HG02981 (cell line): ENCODE results near the gene FANCI.
A peak's percentile ranks its signal among the peaks of the same experiment; 100 is the strongest.

ENCODE experiments used
- ATAC-seq: cut with Tn5 transposase; IDR thresholded peaks from one replicate; pipeline ENCODE4 v1.9.1; 2021; ENCODE audit warnings: mild to moderate bottlenecking, moderate library complexity; ENCODE audit not compliant: unreplicated experiment

FANCI gene

DNA sequence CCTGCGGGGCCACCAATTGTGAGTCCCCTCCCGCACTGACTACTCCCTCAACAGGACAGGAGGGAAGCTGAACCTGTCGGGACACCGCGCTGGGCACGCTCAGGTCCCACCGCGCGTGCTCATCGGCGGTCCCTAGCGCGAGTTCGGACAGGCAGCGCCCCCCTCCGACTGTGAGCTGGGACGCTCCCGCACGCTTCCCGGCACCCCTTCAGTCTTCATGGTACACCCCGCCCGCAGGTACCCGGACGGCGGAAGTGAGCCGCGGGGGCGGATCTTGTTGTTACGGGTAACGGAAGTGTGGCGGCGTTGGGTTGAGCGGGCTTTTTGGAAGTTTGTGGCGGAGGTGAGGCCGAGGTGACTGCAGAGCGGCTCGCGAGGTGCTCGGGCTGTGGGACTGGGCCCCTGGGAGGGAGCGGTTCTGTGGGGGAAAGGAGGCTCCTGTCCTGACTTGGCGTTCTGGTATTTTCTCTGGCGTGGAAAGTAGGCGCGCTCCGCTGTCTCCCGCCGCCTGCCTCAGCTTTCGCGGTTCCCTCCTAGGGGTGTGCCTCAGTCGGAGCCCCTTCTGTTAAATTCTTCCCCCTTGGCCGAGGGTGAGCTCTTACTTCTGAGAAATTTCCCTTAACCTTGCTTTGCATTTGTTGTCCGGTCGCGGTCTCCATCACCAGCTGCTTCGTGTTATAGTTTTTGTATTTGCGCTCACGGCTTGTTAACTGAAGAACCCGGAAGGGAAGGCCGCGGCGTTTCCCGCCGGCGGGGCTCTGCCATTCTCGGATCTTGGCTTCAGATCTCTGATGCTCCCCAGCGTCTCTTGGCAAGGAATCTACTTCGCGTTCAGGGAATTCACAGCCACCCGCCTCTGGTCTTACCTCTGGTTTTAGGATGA lies at the start of gene FANCI:
TSS of gene FANCI (plus strand) at position 289 of the 883 bp plus-strand sequence. CDS start 3,669 bp downstream, outside the sequence.
- ATAC-seq, result peak; percentile 91

DNA sequence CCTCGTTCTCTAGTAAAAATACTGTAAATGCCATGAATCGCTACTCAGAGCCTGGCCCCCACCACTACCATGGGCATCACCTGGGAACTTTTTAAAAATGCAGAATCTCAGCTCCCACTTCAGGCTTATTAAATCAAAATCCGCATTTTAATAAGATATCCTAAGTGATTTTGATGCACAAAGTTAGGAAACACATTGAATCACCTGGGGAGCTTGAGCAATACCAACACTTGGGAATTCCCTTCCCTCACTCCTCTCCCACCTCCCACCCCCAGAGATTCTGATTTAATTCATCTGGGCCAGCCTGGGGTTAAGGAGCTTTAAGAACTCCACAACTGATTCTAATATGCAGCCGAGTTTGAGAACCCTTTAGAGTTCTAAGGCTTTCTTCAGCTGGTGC lies 49.2 kb upstream of the FANCI start:
- ATAC-seq, result no peak

DNA sequence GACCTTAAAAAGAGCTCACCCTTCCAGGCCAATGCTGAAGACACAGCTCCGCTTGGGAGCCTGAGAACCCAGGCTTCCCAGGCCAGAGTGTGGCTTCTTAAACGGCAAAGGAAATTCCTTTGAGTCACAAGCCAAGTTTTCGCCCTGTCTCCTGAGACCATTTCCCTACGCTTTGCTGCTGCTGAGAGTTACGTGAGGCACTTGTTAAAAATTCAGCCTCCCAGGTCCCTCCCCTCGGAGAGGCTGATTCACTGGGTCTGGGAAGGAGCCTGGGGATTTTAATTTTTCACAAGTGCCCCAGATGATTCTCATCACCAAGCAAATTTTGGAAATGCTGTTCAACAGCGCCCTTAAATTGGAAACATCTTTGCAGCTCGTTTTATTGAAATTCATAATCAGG lies 47.9 kb upstream of the FANCI start:
- no peak for ATAC-seq

DNA sequence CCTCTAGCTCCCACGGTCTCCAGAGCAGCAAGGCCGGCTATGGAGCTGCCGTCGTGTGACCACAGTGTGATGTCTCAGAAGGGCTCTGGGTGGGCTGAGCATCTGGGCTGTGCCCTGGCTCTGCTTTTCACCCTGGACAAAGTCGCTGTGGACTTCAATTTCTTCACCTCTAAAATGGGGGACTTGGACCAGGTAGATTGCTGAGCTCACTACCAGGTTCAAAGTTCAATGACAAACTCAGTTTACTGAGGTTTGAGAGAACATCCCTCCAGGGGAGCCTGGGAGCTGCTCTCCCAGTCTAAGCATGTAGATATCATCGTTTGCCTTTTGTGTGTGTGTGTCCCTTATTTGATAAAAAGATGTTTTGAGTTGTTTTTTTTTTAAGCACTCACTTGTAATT lies 47.5 kb upstream of the FANCI start:
- ATAC-seq, result no peak

DNA sequence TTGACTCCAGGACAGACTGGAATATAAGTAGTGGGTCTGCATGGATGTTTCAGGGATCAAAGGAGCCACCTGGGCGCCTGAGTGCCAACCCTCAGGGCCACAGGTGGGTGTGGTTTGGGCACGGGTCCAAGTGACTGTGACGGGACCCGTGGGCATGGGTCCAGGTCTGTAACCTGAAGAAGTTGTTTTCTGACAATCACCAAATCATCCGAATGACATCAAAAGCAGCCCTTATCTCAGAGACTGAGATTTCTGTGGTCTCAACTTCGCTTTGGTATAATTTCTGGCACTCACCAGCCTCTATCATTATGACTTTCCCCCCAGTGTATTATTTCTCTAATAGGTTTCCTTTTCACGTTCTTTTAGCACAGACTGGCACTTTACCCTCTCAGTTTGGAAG lies 46.8 kb upstream of the FANCI start:
- ATAC-seq, result no peak

DNA sequence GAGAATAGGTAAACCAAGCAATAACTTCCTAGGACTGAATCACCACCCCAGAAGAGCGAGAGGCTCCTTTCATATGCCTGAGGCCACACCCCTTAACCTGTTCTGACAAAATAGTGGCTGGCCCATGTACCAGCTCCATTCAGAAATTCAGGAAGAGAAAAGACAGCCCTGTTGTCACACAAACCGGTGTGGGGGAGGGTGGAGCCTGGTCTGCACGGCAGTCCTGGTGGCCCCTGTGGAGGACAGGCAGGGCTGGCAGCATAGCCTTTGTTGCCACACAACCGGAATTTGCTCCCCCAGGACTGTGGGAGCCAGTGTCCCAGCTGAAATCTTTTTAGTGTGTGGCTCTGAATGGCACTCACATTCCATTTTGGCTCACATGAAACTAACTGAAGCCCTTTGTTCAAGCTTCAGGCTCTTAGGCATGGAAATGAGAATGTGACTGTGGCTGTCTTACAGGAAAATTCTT lies 46.2 kb upstream of the FANCI start:
- ATAC-seq, result no peak

DNA sequence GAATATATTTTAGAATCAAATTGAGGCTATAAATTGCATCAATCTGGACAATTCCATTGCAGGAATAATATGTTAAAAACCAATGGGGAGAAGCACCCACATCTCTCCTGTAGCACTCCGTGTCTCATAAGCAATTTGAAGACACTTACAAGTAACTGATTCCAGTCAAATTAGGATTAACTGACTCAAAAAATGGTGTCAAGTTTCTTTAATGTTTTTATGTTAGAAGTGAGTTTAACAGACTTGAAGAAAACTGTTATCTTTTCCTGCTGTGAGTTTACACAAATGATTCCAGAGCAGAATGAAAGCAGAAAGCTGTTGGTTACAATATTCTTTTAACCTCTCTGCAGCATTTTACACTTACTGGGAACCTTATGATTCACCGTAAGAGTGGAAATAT lies 45.6 kb upstream of the FANCI start:
- no peak for ATAC-seq

DNA sequence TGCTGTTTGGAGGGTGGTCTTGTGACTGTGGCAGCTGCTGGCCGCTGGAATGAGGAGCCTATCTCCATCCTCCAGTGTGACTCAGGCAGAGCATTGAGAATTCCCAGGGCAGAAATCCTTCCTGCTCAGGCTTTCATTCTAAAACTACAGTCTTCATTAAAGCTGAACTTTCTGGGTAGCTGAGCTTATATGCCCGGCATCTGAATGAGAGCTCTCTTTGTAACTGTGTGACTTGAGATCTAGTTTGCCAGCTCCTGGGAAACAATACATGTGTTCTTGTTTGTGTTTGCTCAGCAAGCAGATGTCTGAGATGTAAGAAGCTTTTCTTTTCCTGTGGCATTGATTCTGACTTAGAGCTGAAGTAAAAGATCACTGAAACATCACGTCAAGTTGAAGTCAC lies 44.8 kb upstream of the FANCI start:
- ATAC-seq, result no peak

DNA sequence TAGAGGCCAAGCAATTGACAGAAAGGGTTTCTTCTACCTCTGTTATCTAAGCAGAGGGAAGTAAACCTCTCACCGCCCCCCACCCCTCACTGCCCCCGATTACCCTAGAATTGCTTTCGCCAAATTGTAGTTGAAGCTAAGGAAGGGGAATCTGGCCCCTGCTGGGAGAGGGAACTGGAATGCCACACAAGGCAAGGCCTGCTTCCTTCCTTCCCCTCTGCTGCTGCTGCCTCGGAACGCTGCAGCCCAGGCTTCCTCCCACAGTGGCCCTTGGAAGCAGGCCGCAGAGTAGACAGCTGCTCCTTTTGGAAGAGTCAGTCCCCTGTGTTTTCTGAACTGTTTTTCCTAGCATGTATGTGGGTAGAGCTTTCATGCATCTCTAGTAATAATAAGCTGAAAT lies 44.0 kb upstream of the FANCI start:
- ATAC-seq, result no peak

DNA sequence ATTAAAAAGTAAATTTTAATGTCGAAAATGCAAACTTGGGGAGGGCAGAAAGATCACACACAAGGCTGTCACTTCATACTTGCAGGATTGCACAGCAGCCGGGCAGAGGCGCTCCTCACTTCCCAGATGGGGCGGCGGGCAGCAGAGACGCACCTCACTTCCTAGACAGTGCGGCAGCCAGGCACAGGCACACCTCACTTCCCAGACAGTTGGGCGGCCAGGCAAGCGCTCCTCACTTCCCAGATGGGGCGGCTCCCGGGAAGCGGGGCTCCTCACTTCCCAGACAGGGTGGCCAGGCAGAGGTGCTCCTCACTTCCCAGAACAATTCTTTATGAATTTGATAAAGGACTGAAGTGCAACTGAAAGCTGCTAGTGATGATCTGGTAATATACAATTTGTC lies 43.6 kb upstream of the FANCI start:
- no peak for ATAC-seq

DNA sequence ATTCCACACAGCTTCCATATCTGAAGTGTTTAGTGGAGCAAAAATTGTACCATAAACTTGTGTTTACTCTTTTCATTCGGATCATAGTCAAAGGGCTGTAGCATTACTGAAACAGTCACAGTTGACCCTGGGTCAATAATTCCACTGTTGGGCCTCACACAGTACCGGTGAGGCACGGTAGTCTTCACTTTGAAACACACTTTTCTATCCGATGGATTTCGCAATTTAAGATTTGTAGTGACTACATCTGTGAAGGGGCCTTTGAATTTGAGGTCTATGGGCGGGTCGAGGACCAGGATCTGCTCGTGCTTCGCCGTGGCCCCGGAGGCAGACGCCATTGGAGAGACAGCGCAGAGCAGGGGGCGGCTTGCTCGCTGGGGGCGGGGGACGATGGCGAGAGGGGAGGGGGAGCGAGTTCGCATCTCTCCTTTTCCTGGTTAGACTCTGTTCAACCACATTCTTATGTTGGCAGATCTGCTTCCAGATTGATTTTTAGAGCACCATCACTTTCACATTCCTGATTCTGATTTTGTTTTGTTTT lies 42.2 kb upstream of the FANCI start:
- ATAC-seq, result no peak

DNA sequence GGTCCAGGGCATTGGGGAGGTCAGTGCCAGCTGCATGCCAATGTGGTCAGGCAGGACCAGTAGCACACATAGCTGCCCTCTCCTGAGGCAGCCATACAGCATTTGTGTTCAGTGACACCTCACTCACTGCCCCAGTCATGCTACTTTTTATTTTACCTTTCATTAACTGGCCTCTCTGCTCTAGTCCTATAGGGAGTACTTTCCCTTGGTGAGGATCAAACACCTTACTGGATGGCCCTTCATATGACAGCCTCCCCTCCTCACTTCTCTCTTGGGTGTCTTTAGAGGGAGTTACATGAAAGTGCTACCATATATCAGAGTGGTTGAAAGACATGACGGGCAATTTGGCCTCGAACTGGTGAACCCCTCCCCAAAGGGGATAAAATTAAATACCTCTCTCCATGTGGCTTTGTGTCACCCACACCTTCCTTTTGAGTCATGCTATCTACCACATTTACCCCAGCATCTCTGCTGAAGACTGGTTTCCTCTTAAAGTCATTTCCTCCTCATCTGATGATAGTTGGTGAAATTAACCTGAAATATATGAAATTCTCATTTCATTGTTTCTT lies 40.0 kb upstream of the FANCI start:
- no peak for ATAC-seq

DNA sequence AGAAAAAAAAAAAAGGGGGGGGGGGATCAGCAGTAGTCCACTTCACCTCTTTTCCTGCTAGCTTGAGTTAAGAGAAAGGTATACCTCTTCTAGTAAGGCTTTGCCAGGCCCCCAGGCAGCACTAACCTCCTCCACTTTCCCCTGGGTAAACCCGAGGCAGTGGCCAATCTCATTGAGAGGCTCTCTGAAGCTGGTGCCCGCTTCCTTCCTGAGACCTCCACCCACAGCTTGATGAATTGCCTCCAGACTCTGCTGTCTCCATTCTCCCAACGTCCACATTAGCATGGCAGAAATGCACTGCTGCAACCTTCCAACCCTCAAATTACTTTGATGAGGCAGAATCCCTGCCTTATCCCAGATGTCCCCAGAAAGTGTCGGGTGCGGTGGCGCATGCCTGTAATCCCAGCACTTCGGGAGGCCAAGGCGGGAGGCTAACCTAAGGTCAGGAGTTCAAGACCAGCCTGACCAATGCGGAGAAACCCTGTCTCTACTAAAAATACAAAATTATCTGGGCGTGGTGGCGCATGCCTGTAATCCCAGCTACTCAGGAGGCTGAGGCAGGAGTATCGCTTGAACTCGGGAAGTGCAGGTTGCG lies 37.7 kb upstream of the FANCI start:
- ATAC-seq, result no peak

DNA sequence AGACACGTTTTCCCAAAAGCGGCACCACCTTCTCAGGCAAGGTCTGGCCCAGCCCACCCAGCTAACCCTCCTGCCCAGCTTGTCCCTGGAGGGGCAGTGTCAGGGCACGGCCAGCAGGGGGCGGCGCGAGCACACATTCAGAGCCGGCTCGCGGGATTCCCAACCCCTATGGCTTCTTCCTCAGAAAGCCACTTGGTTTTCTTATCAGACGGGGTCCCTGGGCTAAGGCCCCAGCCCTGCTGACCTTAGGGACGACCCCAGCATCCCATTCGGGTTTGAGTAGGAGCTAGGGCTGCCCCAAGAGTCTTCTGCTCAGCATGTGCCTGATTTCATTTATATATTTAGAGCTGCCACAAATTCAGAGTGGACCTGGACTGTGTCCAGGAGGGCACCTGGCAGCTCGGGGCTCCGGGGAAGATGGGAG lies 36.9 kb upstream of the FANCI start:
- ATAC-seq, result peak; percentile 81

DNA sequence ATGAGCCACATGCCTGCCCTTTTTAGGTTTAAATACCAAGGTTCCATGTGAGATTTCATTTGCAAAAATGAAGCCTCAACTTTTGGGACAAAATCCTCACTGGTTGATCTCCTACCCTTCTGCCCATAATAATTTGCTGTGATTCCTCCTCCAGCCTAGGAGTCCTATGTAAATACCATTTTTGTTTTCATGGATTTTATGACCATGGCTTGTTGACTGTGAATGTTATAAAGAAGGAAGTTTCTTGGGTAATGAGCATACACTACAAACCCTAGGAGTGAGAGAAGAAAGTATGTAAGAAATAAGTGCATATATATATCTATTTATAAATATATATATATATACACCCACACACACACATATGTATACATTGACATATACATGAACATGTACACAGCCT lies 35.5 kb upstream of the FANCI start:
- ATAC-seq, result no peak

DNA sequence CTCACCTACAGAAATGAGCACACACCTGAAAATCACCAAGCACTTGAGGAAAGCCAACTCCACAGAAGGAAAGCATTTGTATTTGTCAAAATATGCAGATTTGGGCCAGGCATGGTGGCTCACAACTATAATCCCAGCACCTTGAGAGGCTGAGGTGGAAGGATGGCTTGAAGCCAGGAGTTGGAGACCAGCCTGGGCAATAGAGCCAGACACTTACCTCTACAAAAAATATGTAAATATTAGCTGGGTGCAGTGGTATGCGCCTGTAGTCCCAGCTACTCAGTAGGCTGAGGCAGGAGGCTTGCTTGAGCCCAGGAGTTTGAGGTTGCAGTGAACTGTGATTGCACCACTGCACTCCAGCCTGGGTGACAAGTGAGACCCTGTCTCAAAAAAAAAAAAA lies 34.7 kb upstream of the FANCI start:
- no peak for ATAC-seq

DNA sequence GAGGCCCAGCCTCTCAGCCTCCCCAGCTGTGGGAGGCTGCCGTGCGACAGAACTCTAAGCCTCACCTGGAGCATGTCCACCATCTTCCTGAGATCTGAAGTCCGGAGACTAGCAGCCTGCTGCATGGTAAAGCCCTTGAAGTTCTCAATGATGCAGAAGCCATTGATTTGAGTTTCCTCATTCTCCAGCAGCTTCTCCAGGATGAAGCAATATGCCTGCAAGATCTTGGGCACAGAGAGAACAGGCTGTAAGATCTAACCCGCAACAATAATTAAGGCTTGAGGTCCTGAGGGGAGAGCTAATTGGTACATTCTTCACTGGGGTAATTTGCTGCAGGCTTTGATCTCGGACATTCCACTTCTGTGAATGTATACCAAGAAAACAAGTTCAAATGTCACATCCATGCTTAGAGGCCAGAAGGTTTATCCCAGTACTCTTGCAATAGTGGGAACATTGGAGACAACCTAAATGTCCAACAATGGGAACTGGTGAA lies 32.1 kb upstream of the FANCI start:
- ATAC-seq, result no peak

DNA sequence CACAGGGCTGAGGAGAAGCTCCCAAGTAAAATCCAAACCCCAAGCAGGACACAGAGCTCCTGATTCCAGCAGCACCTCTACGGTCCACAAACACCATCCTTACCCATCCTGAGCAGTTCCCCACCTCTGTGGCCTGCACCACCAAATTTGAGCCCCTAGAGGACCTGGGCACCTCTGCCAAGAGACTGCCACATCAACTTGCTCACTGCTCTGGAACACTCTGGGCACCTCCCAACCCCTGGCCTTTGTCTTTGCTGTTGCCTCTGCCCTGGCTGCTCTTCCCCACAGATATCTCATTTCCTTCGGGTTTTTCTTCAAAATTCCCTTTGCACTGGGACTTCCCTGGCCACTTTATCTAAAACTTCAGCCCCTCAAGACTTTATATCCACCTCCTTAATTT lies 28.2 kb upstream of the FANCI start:
- ATAC-seq, result no peak

DNA sequence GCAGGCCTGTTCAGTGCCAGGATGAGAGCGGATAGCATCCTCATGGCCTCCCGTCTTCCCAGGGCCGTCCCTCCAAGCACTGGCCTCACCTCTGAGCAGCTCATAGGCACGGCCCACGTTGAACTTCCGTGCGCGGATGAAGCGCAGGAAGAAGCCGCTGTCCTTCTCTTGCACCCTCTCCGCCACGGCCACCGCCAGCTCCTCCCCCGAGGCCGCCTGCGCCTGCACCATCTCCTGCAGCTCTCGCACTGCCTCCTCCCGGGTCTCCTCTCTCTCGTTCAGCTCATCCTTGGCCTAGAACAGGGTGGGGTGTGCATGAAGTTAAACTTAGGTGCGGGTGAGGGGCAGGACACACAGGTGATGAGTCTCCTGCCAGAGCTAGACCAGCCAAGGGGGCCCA lies 26.7 kb upstream of the FANCI start:
- no peak for ATAC-seq

DNA sequence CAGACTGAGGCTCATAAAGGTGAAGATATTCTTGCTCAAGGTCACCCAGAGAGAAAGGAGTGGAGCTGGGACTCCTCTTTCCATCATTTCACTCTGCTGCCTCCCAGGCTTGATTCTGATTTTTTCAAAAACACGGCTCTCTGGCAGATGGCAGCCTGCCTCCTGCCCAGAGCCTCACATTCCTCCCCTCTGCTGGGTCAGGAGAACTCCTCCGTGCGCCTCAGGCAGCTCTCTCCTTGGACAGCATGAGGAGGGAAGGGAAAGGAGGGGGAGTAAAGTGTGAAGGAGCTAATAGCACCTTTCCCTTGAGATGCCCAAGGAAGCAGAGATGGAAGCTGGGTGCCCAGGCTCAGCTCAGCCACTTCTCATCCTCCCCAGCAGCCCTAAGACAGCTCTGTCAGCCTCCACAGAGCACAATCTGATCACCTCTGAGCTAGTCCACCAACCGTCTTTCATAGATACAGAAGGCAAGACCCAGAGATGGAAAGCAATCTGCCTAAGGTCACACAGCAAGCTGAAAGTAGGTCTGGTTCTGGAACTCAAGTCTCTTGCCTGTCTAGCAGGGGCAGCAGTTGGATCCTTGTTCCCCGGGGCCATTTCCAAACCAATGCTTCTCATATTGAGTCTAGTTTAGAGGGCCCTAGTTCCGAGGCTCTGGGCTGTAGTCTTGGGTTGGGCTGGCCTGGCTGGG lies 25.9 kb upstream of the FANCI start:
- no peak for ATAC-seq

DNA sequence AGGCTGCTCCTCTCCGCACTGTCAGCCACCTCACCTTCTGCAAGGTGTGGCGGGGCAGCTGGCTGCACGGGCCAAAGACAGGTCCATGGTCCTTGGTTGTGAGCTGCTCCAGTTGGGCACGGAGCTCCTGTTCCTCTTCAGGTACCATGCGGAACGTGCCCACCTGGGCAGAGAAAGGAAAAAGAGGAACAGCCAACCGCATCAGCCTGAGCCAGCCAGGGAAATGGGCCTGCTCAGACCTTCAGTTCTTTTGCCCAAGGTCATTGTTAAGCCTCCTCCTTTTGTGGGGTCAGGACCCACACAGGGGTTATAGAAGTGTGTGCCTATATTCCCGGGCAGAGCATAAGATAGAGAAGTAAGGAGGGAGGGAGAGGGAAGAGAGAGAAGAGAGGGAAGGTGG lies 25.2 kb upstream of the FANCI start:
- ATAC-seq, result no peak
